Measurements from ENCODE around the gene OR8G1. TPM values are rescaled to one million over a fixed set of nuclear protein-coding genes. Genes with fewer than 3 reads are reported as not detected.
A peak's percentile ranks its signal among the peaks of the same experiment; 100 is the strongest.

Gene OR8G1
- total RNA-seq (2022) (not detected in 2 replicates), Bru-seq, nascent RNA (percentile 3 among the genes with signal in this experiment), BruChase-seq, experiment 1, labeled RNA remaining after a 2-hour chase (not detected), BruChase-seq, experiment 2, labeled RNA remaining after a 6-hour chase (not detected)
- long read RNA-seq, result 0 reads

GRCh38 chr11:124240621-124241397 is at the start of gene OR8G1:
TSS of gene OR8G1 (plus strand) at chr11:124241095. CDS start at chr11:124249676, 8,581 bp downstream.
- CTCF ChIA-PET, result no interaction called here
- Mint-ChIP-seq H3K9me3 (ENCODE audit: unreplicated experiment) (no peaks in the 10 kb centered on the region), H3K27ac (ENCODE audit: unreplicated experiment) (no peak within 1 kb of the TSS), H3K4me3 (ENCODE audit: unreplicated experiment) (no peak within 1 kb of the TSS), H3K36me3 (ENCODE audit: insufficient read depth, unreplicated experiment) (no peaks in the 10 kb centered on the region), H3K4me1 (ENCODE audit: low read depth, unreplicated experiment) (no peaks in the 10 kb centered on the region), H3K27me3 (ENCODE audit: insufficient read depth, unreplicated experiment) (peaks cover 11% of the 10 kb centered on the region)
- intact Hi-C loops (cut with micrococcal nuclease; ENCODE audit: unreplicated experiment), result no loop called here
- Histone ChIP-seq H3K36me3 (ENCODE audit: control insufficient read depth, insufficient read depth, low read length) (no peaks in the 10 kb centered on the region), H3K9me3 (no peaks in the 10 kb centered on the region), H3K27me3 (replicated peaks; ENCODE audit: control insufficient read depth, insufficient read depth, low read length) (no peaks in the 10 kb centered on the region), H3K4me1 (no peaks in the 10 kb centered on the region), H3K4me3 (ENCODE audit: low read depth, low read length) (no peak within 1 kb of the TSS)
- no peak for TF ChIP-seq CTCF (IDR thresholded peaks at IDR 0.05; ENCODE audit: insufficient read depth in 1 of 2, low read depth in 1 of 2, low read length in 1 of 2, severe bottlenecking in 1 of 2, unreplicated experiment in 1 of 2)
- POLR2A ChIA-PET, result no interaction called here
- DNase-seq, result no peak
- BruUV-seq (replicated peaks), result no TSS peak

- H3K9me3 Mint-ChIP-seq (ENCODE audit: unreplicated experiment), result no peaks in the 10 kb centered on the region
- no peaks in the 10 kb centered on the region for H3K36me3 Mint-ChIP-seq (ENCODE audit: insufficient read depth, unreplicated experiment)
- Histone ChIP-seq H3K36me3 (ENCODE audit: control insufficient read depth, insufficient read depth, low read length) (no peaks in the 10 kb centered on the region), H3K4me1 (no peaks in the 10 kb centered on the region), H3K27me3 (replicated peaks; ENCODE audit: control insufficient read depth, insufficient read depth, low read length) (no peaks in the 10 kb centered on the region), H3K4me3 (ENCODE audit: low read depth, low read length) (no peak overlapping the region), H3K9me3 (no peaks in the 10 kb centered on the region)
- intact Hi-C loops (cut with micrococcal nuclease; ENCODE audit: unreplicated experiment), result loop anchor here (10.0 kb wide), 1 partner anchor 449 kb away; the partner anchor contains the start of gene ZNF202
- H3K27ac Mint-ChIP-seq (ENCODE audit: unreplicated experiment), result no peak overlapping the region
- ChIA-PET CTCF (interaction anchor here (3.4 kb wide), 1 partner anchor 122 kb away, joined by 21 read pairs; no protein-coding TSS in a partner anchor), POLR2A (no interaction called here)
- no peak overlapping the region for H3K4me3 Mint-ChIP-seq (ENCODE audit: unreplicated experiment)
- no peak for DNase-seq
- peaks cover 14% of the 10 kb centered on the region for H3K27me3 Mint-ChIP-seq (ENCODE audit: insufficient read depth, unreplicated experiment)
- H3K4me1 Mint-ChIP-seq (ENCODE audit: low read depth, unreplicated experiment), result no peaks in the 10 kb centered on the region
- no peak for TF ChIP-seq CTCF (IDR thresholded peaks at IDR 0.05; ENCODE audit: insufficient read depth in 1 of 2, low read depth in 1 of 2, low read length in 1 of 2, severe bottlenecking in 1 of 2, unreplicated experiment in 1 of 2)
- no TSS peak for BruUV-seq (replicated peaks)
Observed at GRCh38 chr11:124193221-124194010, 47.5 kb upstream of the OR8G1 start.

Measured in Caco-2 (cell line).